Vagina (tissue), 2 donors: ENCODE measurements around the gene TMEM79.

Experiments used
- POLR2A ChIP-seq, 2 donors: fragments of 450-650 bp; IDR thresholded peaks; one replicate each; pipeline ENCODE4 v1.6.1; 2017; ENCODE audit warnings: antibody characterized with exemption in 2 of 2, mild to moderate bottlenecking in 2 of 2, moderate library complexity in 2 of 2
- POLR2AphosphoS5 ChIP-seq, 2 donors: sonication (generic); formaldehyde crosslinking; IDR thresholded peaks; one replicate each; pipeline ENCODE4 v1.9.0; 2017; ENCODE audit warnings: antibody characterized with exemption in 2 of 2, mild to moderate bottlenecking in 2 of 2, low read depth in 1 of 2; ENCODE audit not compliant: insufficient read depth in 1 of 2
- TF ChIP-seq, protein P1 (sequence below), 3 experiments: fragments of 450-650 bp in 2 of 3; fragments of 200-600 bp in 1 of 3; sonication (generic) in 1 of 3; IDR thresholded peaks; one replicate each; pipeline ENCODE4 v1.5.1; 2017 to 2019; ENCODE audit warnings: antibody characterized with exemption in 3 of 3, mild to moderate bottlenecking in 2 of 3, moderate library complexity in 2 of 3

DNA sequence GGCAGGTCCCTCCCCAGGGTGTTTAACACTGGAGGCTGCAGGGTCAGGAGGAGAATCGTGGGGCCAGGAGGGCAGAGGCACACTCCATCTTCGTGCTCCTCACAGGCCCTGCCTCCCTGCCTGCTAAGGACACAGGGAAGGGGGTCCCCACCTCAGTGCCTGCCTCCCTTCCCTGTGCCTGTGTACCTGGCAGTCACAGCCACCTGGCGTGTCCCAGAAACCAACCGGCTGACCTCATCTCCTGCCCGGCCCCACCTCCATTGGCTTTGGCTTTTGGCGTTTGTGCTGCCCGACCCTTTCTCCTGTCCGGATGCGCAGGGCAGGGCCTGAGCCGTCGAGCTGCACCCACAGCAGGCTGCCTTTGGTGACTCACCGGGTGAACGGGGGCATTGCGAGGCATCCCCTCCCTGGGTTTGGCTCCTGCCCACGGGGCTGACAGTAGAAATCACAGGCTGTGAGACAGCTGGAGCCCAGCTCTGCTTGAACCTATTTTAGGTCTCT is 42.8 kb upstream of the TMEM79 start:
- TF ChIP-seq, protein P1, sequence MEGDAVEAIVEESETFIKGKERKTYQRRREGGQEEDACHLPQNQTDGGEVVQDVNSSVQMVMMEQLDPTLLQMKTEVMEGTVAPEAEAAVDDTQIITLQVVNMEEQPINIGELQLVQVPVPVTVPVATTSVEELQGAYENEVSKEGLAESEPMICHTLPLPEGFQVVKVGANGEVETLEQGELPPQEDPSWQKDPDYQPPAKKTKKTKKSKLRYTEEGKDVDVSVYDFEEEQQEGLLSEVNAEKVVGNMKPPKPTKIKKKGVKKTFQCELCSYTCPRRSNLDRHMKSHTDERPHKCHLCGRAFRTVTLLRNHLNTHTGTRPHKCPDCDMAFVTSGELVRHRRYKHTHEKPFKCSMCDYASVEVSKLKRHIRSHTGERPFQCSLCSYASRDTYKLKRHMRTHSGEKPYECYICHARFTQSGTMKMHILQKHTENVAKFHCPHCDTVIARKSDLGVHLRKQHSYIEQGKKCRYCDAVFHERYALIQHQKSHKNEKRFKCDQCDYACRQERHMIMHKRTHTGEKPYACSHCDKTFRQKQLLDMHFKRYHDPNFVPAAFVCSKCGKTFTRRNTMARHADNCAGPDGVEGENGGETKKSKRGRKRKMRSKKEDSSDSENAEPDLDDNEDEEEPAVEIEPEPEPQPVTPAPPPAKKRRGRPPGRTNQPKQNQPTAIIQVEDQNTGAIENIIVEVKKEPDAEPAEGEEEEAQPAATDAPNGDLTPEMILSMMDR (IDR thresholded peaks at IDR 0.05): no peak
- TF ChIP-seq POLR2AphosphoS5 (IDR thresholded peaks at IDR 0.05; ENCODE audit: insufficient read depth in 1 of 2, low read depth in 1 of 2) (no peak), POLR2A (IDR thresholded peaks at IDR 0.05) (no peak)
